ENCODE results near the gene HS3ST3A1. TPM values are rescaled to one million over a fixed set of nuclear protein-coding genes. Genes with fewer than 3 reads are reported as not detected.
A peak's percentile ranks its signal among the peaks of the same experiment; 100 is the strongest.

Gene HS3ST3A1
- total and polyA plus RNA-seq, 2 of the 4 experiments (the other 2 are of a cell fraction): 8.8 to 9.0 TPM

DNA sequence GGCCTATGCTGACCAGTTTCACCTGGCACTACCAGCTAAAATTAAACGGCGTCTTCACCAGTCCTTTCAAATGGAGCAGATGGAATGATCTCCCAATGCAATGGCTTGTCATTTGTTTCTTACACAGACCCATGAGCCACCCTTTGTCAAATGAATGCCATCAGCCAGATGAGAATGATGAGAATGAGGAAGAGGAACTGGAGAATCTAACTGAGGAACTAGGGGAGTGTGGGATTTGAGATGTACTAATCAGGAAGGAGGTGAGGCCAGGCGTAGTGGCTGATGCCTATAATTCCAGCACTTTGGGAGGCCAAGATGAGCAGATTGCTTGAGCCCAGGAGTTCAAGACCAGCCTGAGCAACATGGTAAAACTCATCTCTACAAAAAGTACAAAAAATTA is 116.4 kb downstream of the HS3ST3A1 start:
- Histone ChIP-seq H3K4me2 (ENCODE audit: low read depth, low read length) (no peak overlapping the region), H2AK9ac (replicated peaks; ENCODE audit: low read depth, low read length, poor library complexity) (no peak overlapping the region), H3K4ac (ENCODE audit: low read depth, low read length) (peak overlapping the region; percentile 5; the same call in 1 of the 2 replicates), H2BK20ac (ENCODE audit: low read depth, low read length) (no peak overlapping the region), H4K91ac (ENCODE audit: insufficient read depth, low read depth, low read length) (no peak overlapping the region), H3K27ac (ENCODE audit: insufficient read depth, low read length) (no peak overlapping the region), H3K4me3 (ENCODE audit: insufficient read depth, low read depth, low read length) (no peak overlapping the region), H2BK15ac (ENCODE audit: low read depth, low read length) (no peak overlapping the region; the same call in 2 of the 3 replicates), H3K23ac (ENCODE audit: low read depth, low read length) (no peak overlapping the region), H3K9ac (ENCODE audit: low read depth, low read length) (no peak overlapping the region), H2BK120ac (ENCODE audit: low read depth, low read length) (no peak overlapping the region), H3K9me3 (ENCODE audit: control insufficient read depth, insufficient read depth, low read length) (peaks cover 7% of the 10 kb centered on the region), H2BK5ac (ENCODE audit: low read depth, low read length, poor library complexity, severe bottlenecking) (no peak overlapping the region), H3K18ac (ENCODE audit: low read depth, low read length) (no peak overlapping the region), H3K36me3 (ENCODE audit: control insufficient read depth, insufficient read depth, low read length) (no peaks in the 10 kb centered on the region), H4K8ac (ENCODE audit: low read depth in 2 of 2, low read length in 2 of 2) (no peak overlapping the region), H4K20me1 (ENCODE audit: insufficient read depth, low read length) (no peaks in the 10 kb centered on the region), H3K4me1 (ENCODE audit: control insufficient read depth, insufficient read depth, low read length) (no peaks in the 10 kb centered on the region), H3K9me1 (ENCODE audit: insufficient read depth, low read length) (no peaks in the 10 kb centered on the region), H2AFZ (replicated peaks; ENCODE audit: low read length, poor library complexity) (peak overlapping the region; percentile 34), H3K14ac (replicated peaks; ENCODE audit: low read depth, low read length) (no peak overlapping the region), H3K27me3 (ENCODE audit: control insufficient read depth, insufficient read depth, low read length) (no peaks in the 10 kb centered on the region), H4K5ac (ENCODE audit: low read depth, low read length) (no peak overlapping the region), H3K56ac (ENCODE audit: extremely low read depth, insufficient read depth, low read length) (no peak overlapping the region), H3K79me1 (ENCODE audit: low read depth in 1 of 2, low read length in 2 of 2) (no peaks in the 10 kb centered on the region), H2AK5ac (ENCODE audit: low read depth, low read length) (peak overlapping the region; percentile 39; the same call in 1 of the 2 replicates)
- POLR2A ChIA-PET (ENCODE audit: unreplicated experiment): interaction anchor here (0.7 kb wide), 1 partner anchor 39 kb away, joined by 16 read pairs; no protein-coding TSS in a partner anchor
- CTCF ChIA-PET: no interaction called here
- no TSS peak for BruUV-seq (replicated peaks)
- no peak for TF ChIP-seq CEBPB (IDR thresholded peaks at IDR 0.05; ENCODE audit: low read depth, low read length)
- TF ChIP-seq MXI1 (IDR thresholded peaks at IDR 0.05; ENCODE audit: borderline replicate concordance, low read depth, low read length): no peak
- TF ChIP-seq FOS (IDR thresholded peaks at IDR 0.05; ENCODE audit: low read depth, low read length): no peak
- TF ChIP-seq MAFK (IDR thresholded peaks at IDR 0.05; ENCODE audit: low read depth, low read length): no peak
- TF ChIP-seq CHD1 (IDR thresholded peaks at IDR 0.05; ENCODE audit: low read depth, low read length): no peak
- no peak for TF ChIP-seq POLR2A (IDR thresholded peaks at IDR 0.05; ENCODE audit: low read depth, low read length)
- no peak for TF ChIP-seq BHLHE40 (IDR thresholded peaks at IDR 0.05; ENCODE audit: low read depth, low read length)
- TF ChIP-seq, protein P1, sequence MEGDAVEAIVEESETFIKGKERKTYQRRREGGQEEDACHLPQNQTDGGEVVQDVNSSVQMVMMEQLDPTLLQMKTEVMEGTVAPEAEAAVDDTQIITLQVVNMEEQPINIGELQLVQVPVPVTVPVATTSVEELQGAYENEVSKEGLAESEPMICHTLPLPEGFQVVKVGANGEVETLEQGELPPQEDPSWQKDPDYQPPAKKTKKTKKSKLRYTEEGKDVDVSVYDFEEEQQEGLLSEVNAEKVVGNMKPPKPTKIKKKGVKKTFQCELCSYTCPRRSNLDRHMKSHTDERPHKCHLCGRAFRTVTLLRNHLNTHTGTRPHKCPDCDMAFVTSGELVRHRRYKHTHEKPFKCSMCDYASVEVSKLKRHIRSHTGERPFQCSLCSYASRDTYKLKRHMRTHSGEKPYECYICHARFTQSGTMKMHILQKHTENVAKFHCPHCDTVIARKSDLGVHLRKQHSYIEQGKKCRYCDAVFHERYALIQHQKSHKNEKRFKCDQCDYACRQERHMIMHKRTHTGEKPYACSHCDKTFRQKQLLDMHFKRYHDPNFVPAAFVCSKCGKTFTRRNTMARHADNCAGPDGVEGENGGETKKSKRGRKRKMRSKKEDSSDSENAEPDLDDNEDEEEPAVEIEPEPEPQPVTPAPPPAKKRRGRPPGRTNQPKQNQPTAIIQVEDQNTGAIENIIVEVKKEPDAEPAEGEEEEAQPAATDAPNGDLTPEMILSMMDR (conservative IDR thresholded peaks at IDR 0.05; ENCODE audit: low read depth, low read length): no peak
- TF ChIP-seq, protein P2, sequence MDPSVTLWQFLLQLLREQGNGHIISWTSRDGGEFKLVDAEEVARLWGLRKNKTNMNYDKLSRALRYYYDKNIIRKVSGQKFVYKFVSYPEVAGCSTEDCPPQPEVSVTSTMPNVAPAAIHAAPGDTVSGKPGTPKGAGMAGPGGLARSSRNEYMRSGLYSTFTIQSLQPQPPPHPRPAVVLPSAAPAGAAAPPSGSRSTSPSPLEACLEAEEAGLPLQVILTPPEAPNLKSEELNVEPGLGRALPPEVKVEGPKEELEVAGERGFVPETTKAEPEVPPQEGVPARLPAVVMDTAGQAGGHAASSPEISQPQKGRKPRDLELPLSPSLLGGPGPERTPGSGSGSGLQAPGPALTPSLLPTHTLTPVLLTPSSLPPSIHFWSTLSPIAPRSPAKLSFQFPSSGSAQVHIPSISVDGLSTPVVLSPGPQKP (IDR thresholded peaks at IDR 0.05; ENCODE audit: borderline replicate concordance, low read depth, low read length): no peak
- TF ChIP-seq RCOR1 (IDR thresholded peaks at IDR 0.05; ENCODE audit: insufficient replicate concordance, low read length): no peak
- TF ChIP-seq, protein P3, sequence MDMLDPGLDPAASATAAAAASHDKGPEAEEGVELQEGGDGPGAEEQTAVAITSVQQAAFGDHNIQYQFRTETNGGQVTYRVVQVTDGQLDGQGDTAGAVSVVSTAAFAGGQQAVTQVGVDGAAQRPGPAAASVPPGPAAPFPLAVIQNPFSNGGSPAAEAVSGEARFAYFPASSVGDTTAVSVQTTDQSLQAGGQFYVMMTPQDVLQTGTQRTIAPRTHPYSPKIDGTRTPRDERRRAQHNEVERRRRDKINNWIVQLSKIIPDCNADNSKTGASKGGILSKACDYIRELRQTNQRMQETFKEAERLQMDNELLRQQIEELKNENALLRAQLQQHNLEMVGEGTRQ (IDR thresholded peaks at IDR 0.05; ENCODE audit: low read depth, low read length): no peak
- no CpG with 5 or more reads among the region's 3 CpGs for WGBS, 2 experiments (ENCODE audit: extremely low coverage in 2 of 2, insufficient read length in 1 of 2)
- in situ Hi-C loops (cut with MboI; ENCODE audit: low sequenced_read_pairs) (no loop called here), dilution Hi-C loops (cut with HindIII; ENCODE audit: low sequenced_read_pairs, unreplicated experiment) (no loop called here), intact Hi-C loops (cut with micrococcal nuclease) (no loop called here)
- ATAC-seq (ENCODE audit: low read depth) (no peak), DNase-seq (no peak)
